GM19351 (cell line): ENCODE measurements around the gene INPP4B.
"Not testable (repeated sequence)": the region's sequence is repeated elsewhere in the genome, so short reads cannot be mapped to it uniquely, and the experiment has no call there.

Experiments
- ATAC-seq: cut with Tn5 transposase; IDR thresholded peaks from one replicate; pipeline ENCODE4 v1.9.1; 2021; ENCODE audit warnings: mild to moderate bottlenecking, moderate library complexity; ENCODE audit not compliant: unreplicated experiment

INPP4B gene

GRCh38 chr4:142419712-142420111, 426.4 kb downstream of the INPP4B start:
- ATAC-seq = no peak

- ATAC-seq = no peak
Observed at GRCh38 chr4:142418697-142419096, 427.4 kb downstream of the INPP4B start.

DNA sequence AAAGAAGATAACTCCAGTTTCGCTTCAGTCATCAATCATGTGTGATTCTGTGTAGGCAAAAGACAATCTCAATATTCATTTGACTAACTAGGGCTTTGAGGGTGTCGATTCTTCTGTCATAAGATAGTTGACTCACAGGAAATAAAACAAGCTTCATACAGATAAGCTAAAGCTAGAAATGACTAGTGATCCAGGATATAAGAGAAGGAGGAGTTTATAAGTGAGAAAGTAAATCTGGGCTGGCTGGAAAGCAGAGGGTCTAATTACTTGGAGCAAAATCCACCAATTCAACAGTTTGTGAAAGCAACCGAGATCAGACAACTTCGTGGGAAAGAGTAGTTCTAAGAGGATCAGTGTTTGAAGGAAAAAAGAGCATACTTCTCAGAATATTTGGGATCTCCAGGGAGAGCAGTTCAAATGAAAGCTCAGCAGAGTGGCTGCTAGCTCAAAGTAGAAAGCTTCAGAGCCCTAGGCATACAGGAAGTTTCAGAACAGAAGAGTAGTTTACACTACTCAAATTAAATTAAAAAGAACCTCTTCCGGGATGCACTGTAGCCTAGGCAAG, 429.3 kb downstream of the INPP4B start:
- ATAC-seq = no peak

GRCh38 chr4:142416121-142416520, 430.0 kb downstream of the INPP4B start:
- no peak for ATAC-seq

GRCh38 chr4:142414366-142414990, 431.6 kb downstream of the INPP4B start:
- no peak for ATAC-seq

GRCh38 chr4:142413485-142413884, 432.6 kb downstream of the INPP4B start:
- ATAC-seq = no peak

DNA sequence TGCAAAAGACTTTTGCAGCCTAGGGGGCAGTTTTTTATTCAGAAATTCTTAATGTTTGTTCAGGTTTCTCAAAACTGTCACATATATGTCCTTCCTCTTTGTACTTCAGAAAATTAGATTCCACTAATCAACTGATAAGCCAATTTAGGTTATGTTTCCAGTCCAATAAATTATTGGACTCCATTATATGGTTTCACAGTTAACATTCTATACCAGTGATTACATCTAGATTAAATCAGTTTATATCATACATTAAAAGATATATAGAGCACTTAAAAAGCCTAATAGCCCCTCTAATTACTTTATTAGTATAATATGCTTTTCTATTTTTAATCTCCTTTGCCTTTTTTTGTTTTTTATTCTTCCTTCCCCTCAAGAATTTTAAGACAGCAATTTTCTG, 434.1 kb downstream of the INPP4B start:
- no peak for ATAC-seq

- ATAC-seq = no peak
Observed at GRCh38 chr4:142408003-142408441, 438.1 kb downstream of the INPP4B start.

GRCh38 chr4:142407596-142407995, 438.5 kb downstream of the INPP4B start:
- no peak for ATAC-seq

GRCh38 chr4:142406917-142407501, 439.1 kb downstream of the INPP4B start:
- ATAC-seq = no peak

DNA sequence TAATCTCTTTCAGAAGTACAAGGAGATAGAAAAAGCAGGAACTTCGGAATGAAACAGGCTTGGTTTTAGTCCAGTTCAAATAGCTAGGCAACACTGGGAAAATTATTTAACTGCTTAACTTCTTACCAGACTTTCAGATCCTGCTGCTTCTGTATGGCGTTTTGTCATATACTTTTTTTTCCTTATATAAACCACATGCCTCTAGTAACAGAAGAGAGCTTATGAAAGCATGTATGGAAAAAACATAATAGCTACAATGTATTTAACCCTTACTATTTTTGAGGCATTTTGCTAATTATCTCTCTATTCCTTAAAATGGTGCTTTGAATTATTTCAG, 439.6 kb downstream of the INPP4B start:
- no peak for ATAC-seq

- peak; percentile 32 for ATAC-seq
Observed at GRCh38 chr4:142405695-142406498, 440.2 kb downstream of the INPP4B start.

DNA sequence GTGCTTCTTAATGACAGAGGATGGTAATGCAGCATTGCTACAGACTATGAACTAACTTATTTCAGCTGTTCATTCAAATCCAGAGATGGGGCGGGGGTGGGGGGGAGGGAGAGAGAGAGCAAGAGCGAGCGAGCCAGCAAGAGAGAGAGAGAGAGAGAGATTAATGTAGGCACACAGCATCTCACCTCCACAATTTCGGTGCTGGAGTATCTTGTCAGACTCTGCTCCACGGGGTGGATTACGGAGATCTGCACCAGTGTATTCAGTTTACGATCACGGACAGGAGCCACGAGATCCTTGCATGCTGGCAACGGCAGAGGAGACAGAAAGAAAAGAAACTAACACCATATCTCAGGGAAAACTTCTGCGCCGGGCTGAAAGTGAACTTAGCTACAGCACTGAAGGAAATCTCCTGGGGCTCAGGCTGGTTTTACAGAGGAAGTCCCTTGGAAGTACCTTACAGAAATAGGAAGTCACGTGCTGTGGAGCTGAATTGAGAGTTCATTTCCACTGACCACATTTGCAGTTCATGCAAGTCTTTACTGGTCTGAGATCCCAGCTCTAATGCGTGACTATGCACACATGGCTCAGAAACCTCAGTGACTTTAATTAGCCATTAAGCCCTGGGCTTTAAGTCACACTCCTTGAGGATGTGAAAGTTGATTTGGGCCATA, 440.9 kb downstream of the INPP4B start:
- peak; percentile 45 for ATAC-seq

GRCh38 chr4:142404191-142404611, 441.9 kb downstream of the INPP4B start:
- ATAC-seq = no peak

DNA sequence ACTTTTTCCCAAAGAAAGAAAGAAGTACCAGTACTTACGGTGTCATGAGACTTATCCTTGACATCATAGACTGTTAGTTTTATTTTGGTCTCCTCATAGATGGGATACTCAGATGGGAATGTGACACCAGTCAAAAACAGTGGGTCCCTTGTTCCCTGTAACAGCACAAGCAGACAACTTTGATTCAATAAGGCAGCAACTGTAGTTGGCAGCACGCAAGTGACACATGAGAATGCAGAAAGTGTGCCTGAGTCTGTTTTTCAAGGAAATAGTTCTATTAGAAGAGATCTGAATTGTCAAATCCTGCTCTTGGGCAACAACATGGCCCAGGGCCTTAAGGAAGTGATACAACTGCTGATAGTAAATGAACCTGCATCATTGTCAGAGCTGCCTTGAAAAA, 443.2 kb downstream of the INPP4B start:
- ATAC-seq = no peak

- ATAC-seq = no peak
Observed at GRCh38 chr4:142402156-142402555, 443.9 kb downstream of the INPP4B start.

DNA sequence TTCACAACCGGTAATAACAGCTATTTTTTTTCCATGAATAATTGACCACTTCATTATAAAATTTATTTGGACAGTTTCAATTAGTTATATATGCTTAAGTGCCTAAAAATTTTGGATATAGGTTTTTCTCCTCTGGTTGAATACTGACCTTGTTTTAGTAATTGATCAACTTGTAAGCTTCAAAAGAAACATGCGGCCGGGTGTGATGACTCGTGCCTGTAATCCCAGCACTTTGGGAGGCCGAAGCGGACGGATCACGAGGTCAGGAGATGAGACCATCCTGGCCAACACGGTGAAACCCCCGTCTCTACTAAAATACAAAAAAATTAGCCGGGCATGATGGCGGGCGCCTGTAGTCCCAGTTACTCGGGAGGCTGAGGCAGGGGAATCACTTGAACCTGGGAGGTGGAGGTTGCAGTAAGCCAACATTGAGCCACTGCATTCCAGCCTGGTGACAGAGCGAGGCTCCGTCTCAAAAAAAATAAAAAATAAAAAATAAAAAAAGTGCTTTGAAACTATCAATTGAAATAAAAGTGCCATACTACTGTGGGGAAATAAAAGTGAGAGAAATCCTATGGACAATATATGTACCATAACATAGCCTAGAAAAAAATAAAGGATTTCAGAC, 448.6 kb downstream of the INPP4B start:
- not testable (repeated sequence) for ATAC-seq

DNA sequence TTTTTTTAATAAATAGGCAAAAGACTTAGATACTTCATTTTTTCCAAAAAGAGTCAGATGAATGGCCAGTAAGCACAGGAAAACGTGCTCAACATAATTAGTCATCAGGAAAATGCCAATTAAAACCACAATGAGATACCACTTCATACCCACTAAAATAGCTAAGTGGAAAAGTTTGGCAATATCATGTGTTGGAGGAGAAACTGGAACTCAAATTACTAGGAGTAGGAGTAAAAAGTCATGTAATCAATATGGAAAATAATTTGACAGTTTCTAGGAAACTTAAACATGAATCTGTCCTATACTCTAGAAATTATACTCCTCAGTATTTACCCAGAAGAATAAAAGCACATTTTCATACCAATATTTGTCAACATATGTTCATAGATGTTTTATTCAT, 449.8 kb downstream of the INPP4B start:
- ATAC-seq = no peak

DNA sequence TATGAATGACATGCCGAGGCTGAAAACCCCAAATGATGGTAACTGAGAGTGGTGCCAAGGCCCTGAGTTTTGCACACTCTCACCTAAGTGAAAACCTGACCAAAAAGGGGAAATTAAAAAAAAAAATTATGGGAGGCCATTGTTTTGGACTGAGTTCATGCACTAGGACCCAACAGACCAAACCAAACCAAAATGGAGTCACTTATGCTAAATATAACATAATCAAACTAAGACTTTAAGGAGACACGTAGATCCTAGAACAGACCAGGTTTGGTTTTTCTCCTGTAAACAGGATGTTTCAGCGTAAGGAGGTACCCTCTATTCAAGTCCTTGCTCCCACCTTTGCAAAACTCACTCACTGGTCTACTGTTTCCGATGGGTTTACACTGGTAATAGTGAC, 453.0 kb downstream of the INPP4B start:
- ATAC-seq = no peak

DNA sequence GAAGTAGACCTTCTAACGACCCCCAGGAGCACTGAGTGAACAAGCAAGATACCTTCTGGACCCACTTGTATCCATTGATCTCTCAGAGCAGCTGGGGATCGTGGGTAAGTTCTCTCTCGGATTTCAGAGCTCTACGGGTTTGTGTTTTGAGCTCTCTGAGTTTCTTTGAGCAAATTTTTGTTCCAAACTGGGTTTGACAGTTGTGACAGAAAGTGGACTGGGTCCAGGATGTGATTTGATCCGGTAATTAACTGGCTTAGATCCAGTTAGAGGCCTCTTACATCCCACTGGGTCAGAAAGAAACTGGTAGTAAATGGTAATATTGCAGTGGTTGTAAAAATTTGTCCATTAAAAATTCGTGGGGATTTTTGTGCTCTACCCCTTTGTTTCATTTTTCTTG, 459.2 kb downstream of the INPP4B start:
- ATAC-seq = no peak

DNA sequence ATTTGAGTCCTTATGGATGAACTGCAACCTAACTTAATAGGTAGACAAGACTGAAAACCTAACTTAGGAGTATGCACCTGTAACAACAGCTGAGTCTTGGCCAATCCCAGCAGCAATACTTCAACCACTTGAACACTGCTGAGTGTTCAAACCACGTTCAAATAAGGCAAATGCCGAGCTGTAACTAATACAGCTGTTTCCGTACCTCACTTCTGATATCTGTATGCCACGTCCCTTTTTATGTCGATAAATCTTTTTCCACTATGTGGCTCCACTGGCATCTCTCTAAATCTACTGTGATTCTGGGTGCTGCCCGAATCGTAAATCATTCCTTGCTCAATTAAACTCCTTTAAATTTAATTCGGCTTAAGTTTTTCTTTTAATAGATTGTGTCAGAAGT, 459.7 kb downstream of the INPP4B start:
- no peak for ATAC-seq
